ENCODE measurements around the gene IL9R.
A peak's percentile ranks its signal among the peaks of the same experiment; 100 is the strongest.
"Not testable (repeated sequence)": the region's sequence is repeated elsewhere in the genome, so short reads cannot be mapped to it uniquely, and the experiment has no call there.

IL9R gene

GRCh38 chrX:155971658-155972057, 25.8 kb upstream of the IL9R start:
- not testable (repeated sequence) for H3K27ac ChIP-seq
- peak; percentile 31 for TF ChIP-seq CTCF (conservative IDR thresholded peaks at IDR 0.05)

GRCh38 chrX:155972241-155972640, 25.3 kb upstream of the IL9R start:
- H3K27ac ChIP-seq, result not testable (repeated sequence)

GRCh38 chrX:155983326-155983725, 14.2 kb upstream of the IL9R start:
- TF ChIP-seq CTCF (conservative IDR thresholded peaks at IDR 0.05), result no peak
- TF ChIP-seq ZFX (IDR thresholded peaks at IDR 0.05), result no peak
- H3K27ac ChIP-seq, result no peak overlapping the region

- TF ChIP-seq CTCF (conservative IDR thresholded peaks at IDR 0.05), result no peak
- TF ChIP-seq ZFX (IDR thresholded peaks at IDR 0.05), result no peak
- H3K27ac ChIP-seq, result no peak overlapping the region
Observed at GRCh38 chrX:155985208-155985607, 12.3 kb upstream of the IL9R start.

- not testable (repeated sequence) for H3K27ac ChIP-seq
Observed at GRCh38 chrX:155986995-155987394, 10.5 kb upstream of the IL9R start.

- H3K27ac ChIP-seq, result no peak overlapping the region
- TF ChIP-seq CTCF (conservative IDR thresholded peaks at IDR 0.05), result no peak
- TF ChIP-seq ZFX (IDR thresholded peaks at IDR 0.05), result no peak
Observed at GRCh38 chrX:155988859-155989258, 8.6 kb upstream of the IL9R start.

- TF ChIP-seq ZFX (IDR thresholded peaks at IDR 0.05), result no peak
Observed at GRCh38 chrX:155993421-155993820, 4.1 kb upstream of the IL9R start.

GRCh38 chrX:155995321-155995875, 2.1 kb upstream of the IL9R start:
- TF ChIP-seq ZFX (IDR thresholded peaks at IDR 0.05) (no peak), CTCF (conservative IDR thresholded peaks at IDR 0.05) (no peak)
- peak overlapping the region; percentile 42; the same call in 1 of the 2 replicates for H3K27ac ChIP-seq

More at GRCh38 chrX:155993421-155993820, 4.1 kb upstream of the IL9R start:
- no peak overlapping the region for H3K27ac ChIP-seq

- H3K27ac ChIP-seq, result no peak overlapping the region
- TF ChIP-seq ZFX (IDR thresholded peaks at IDR 0.05), result no peak
- TF ChIP-seq CTCF (conservative IDR thresholded peaks at IDR 0.05), result no peak
Observed at GRCh38 chrX:155998116-155998515, 620 bp downstream of the IL9R start.
